ENCODE data around the gene CHAF1A. TPM values are rescaled to one million over a fixed set of nuclear protein-coding genes. Genes with fewer than 3 reads are reported as not detected.

Gene CHAF1A
- total RNA-seq, 4 donors from 2014 or later: 8.5 to 28.9 (median 11.1) TPM

DNA sequence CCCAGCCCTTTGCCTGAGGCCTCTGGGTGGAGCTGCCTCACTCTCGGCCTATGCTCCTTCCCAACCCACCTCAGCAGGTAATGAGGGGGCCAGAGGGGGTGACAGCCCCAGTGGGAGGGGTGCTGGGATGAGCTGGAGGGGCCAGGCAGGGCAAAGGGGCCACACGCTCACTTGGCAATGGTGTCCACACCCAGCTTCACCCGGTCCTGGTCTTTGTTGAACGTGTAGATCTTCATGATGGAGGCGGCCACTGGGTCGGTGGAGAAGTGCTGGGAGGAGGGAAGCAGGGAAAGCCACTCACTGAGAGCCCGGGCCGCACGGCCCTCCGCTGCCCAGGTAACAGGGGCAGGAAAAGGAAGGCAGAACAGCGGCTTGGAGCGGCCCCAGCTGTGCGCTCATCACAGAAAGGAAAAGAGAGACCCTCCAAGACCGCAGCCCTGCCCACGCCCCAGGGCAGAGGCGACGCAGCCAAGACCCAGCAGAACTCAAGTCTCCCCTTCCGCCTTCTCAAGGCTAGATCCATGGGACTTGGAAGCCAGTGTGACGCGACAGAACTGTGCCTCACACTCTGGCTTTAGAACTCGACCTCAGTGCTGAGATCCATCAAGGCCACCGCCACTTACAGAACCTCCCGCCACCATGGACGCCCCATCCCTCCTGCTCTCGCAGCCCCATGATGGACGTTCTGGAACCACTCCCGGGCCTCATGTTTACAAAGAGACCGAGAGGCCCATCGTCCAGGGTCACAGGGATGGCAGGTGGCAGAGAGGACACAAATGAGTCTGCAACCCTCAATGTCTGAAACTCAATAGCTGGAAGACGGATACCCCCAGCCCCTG lies 45.9 kb downstream of the CHAF1A start:
- WGBS, 2 donors (ENCODE audit: low coverage in 1 of 2): 84% methylated on average over 30 of the region's 30 CpGs; no CpG with 5 or more reads in 1 of the 2 donors
- no peak overlapping the region for H3K4me3 ChIP-seq
- peak overlapping the region in 1 of 4 donors; percentile 17 for H3K27ac ChIP-seq
- TF ChIP-seq EP300 (IDR thresholded peaks at IDR 0.05; ENCODE audit: low read depth): no peak
- no peak for TF ChIP-seq POLR2A (IDR thresholded peaks at IDR 0.05)
- no peak for TF ChIP-seq POLR2AphosphoS5 (IDR thresholded peaks at IDR 0.05)
- TF ChIP-seq CTCF (IDR thresholded peaks at IDR 0.05): no peak
- H3K4me1 ChIP-seq: no peaks in the 10 kb centered on the region
- H3K36me3 ChIP-seq: peaks cover 0 to 67% (median 23%) of the 10 kb centered on the region in 4 donors
- no peaks in the 10 kb centered on the region for H3K9me3 ChIP-seq
- intact Hi-C loops (cut with DNase I; ENCODE audit: low total_unique reads) (no loop called here), in situ Hi-C loops (cut with MboI; ENCODE audit: low pct_ligation_motif_present in 1 of 4, low pct_unique_long_range_greater_than_20kb in 1 of 4, low sequenced_read_pairs in 3 of 4) (no loop called here)
- no peaks in the 10 kb centered on the region for H3K27me3 ChIP-seq
- DNase-seq: no peak

DNA sequence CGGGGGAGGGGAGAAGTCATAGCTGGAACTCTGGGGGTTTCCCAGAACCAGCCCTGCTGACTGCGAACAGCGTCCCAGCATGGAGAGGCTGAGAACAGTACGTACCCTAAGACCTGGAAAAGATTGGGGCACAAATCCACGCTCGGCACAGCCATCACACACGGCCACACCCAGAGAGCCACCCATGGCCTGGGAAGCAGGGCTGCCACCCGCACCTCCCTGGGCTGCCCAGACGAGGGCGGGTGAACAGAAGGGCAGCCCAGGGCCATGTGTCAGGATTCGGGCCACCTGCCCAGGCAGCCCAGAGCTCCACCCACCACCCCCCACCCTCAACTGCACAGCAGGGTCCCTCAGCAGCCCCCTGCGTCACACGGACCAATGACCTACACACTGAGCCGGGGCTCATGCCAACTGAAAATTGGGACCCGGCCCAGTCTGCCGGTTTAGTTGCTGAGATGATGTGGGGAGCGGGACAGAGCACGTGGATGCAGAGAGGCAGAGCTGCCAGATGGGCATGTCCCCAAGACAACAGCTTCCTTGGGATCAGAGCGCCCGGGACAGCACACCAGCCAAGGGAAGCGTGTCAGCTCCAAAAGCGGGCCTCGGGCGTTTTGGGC lies 46.7 kb downstream of the CHAF1A start:
- Histone ChIP-seq H3K4me1 (no peaks in the 10 kb centered on the region), H3K4me3 (no peak overlapping the region), H3K36me3 (peaks cover 0 to 70% (median 26%) of the 10 kb centered on the region in 4 donors), H3K27ac (peak overlapping the region in 1 of 4 donors; percentile 17), H3K27me3 (no peaks in the 10 kb centered on the region), H3K9me3 (no peaks in the 10 kb centered on the region)
- intact Hi-C loops (cut with DNase I; ENCODE audit: low total_unique reads): no loop called here
- TF ChIP-seq EP300 (IDR thresholded peaks at IDR 0.05; ENCODE audit: low read depth) (peak; percentile 18), CTCF (IDR thresholded peaks at IDR 0.05) (no peak)
- no peak for DNase-seq
- WGBS, 2 donors (ENCODE audit: low coverage in 1 of 2): 86% methylated on average over 21 of the region's 24 CpGs; no CpG with 5 or more reads in 1 of the 2 donors
- in situ Hi-C loops (cut with MboI; ENCODE audit: low pct_ligation_motif_present in 1 of 4, low pct_unique_long_range_greater_than_20kb in 1 of 4, low sequenced_read_pairs in 3 of 4): no loop called here

DNA sequence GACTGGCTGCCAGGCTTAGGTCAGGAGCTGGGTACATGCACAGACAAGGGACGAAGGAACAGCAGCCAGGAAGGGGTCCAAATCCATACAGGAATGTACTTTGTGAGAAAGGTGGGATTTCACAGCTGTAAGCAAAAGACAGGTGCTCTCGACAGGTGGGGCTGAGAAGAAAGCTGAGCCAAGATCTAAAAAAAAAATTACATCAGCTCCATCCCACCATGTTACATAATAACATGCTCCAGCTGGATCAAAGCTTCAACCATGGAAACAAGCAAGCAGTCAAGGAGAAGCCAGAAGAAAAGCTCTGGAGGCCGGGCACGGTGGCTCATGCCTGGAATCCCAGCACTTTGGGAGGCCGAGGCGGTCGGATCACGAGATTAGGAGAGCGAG lies 47.2 kb downstream of the CHAF1A start:
- DNase-seq: no peak
- TF ChIP-seq CTCF (IDR thresholded peaks at IDR 0.05) (no peak), POLR2A (IDR thresholded peaks at IDR 0.05) (no peak), POLR2AphosphoS5 (IDR thresholded peaks at IDR 0.05) (no peak), EP300 (IDR thresholded peaks at IDR 0.05; ENCODE audit: low read depth) (no peak)
- Histone ChIP-seq H3K4me1 (no peaks in the 10 kb centered on the region), H3K9me3 (no peaks in the 10 kb centered on the region), H3K4me3 (no peak overlapping the region), H3K27me3 (no peaks in the 10 kb centered on the region), H3K36me3 (peaks cover 0 to 70% (median 26%) of the 10 kb centered on the region in 4 donors), H3K27ac (no peak overlapping the region)
- 89 to 96% methylated on average over 7 to 9 of the region's 9 CpGs for WGBS, 2 donors (ENCODE audit: low coverage in 1 of 2)
- intact Hi-C loops (cut with DNase I; ENCODE audit: low total_unique reads) (no loop called here), in situ Hi-C loops (cut with MboI; ENCODE audit: low pct_ligation_motif_present in 1 of 4, low pct_unique_long_range_greater_than_20kb in 1 of 4, low sequenced_read_pairs in 3 of 4) (no loop called here)

GRCh38 chr19:4452230-4452990 lies 50.0 kb downstream of the CHAF1A start:
- Histone ChIP-seq H3K9me3 (no peaks in the 10 kb centered on the region), H3K4me3 (no peak overlapping the region), H3K4me1 (peaks cover 12 to 23% (median 17%) of the 10 kb centered on the region in 4 donors), H3K27ac (no peak overlapping the region), H3K27me3 (no peaks in the 10 kb centered on the region), H3K36me3 (peaks cover 0 to 47% (median 15%) of the 10 kb centered on the region in 4 donors)
- DNase-seq: no peak
- no peak for TF ChIP-seq EP300 (IDR thresholded peaks at IDR 0.05; ENCODE audit: low read depth)
- TF ChIP-seq POLR2AphosphoS5 (IDR thresholded peaks at IDR 0.05): no peak
- TF ChIP-seq POLR2A (IDR thresholded peaks at IDR 0.05): no peak
- no peak for TF ChIP-seq CTCF (IDR thresholded peaks at IDR 0.05)
- intact Hi-C loops (cut with DNase I; ENCODE audit: low total_unique reads): no loop called here
- in situ Hi-C loops (cut with MboI; ENCODE audit: low pct_ligation_motif_present in 1 of 4, low pct_unique_long_range_greater_than_20kb in 1 of 4, low sequenced_read_pairs in 3 of 4): no loop called here
- WGBS, 2 donors (ENCODE audit: low coverage in 1 of 2): 86 to 100% methylated on average over 3 to 24 of the region's 24 CpGs
